Keratinocyte (primary cell): ENCODE results near the gene EMILIN3. TPM values are rescaled to one million over a fixed set of nuclear protein-coding genes. Genes with fewer than 3 reads are reported as not detected.

Experiments used
- DNase-seq: peaks from one replicate; pipeline ENCODE4 v3.0.0-alpha.2; 2011; ENCODE audit warnings: low read depth, missing footprints, low spot score
- FAIRE-seq: peaks from 2 replicates; lab custom pipeline; 2011; peaks lifted over from hg19 to GRCh38; lab: Jason Lieb, UNC
- H2AFZ ChIP-seq: 2 replicates; pipeline ENCODE4 v1.6.0; 2012; ENCODE audit warnings: low read length, control low read depth, inconsistent platforms; ENCODE audit not compliant: control insufficient read depth
- H3K27ac ChIP-seq: 2 replicates; pipeline ENCODE4 v1.5.1; 2011; ENCODE audit warnings: low read length; ENCODE audit not compliant: control insufficient read depth, insufficient read depth
- H3K27me3 ChIP-seq: 3 replicates; pipeline ENCODE4 v1.6.0; 2011; ENCODE audit warnings: low read length; ENCODE audit not compliant: control insufficient read depth, insufficient read depth; ENCODE audit errors: extremely low read depth
- H3K36me3 ChIP-seq, 2 experiments: 2 replicates in 1 of 2; 3 replicates in 1 of 2; pipeline ENCODE4 v1.5.1; 2011; ENCODE audit warnings: low read length in 2 of 2, mild to moderate bottlenecking in 1 of 2; ENCODE audit not compliant: control insufficient read depth in 2 of 2, insufficient read depth in 2 of 2; ENCODE audit errors: extremely low read depth in 1 of 2
- H3K4me1 ChIP-seq: 3 replicates; pipeline ENCODE4 v1.5.1; 2011; ENCODE audit warnings: low read length; ENCODE audit not compliant: control insufficient read depth, insufficient read depth; ENCODE audit errors: extremely low read depth
- H3K4me2 ChIP-seq: 3 replicates; pipeline ENCODE4 v1.6.0; 2011; ENCODE audit warnings: low read depth, low read length; ENCODE audit not compliant: control insufficient read depth, insufficient read depth; ENCODE audit errors: extremely low read depth
- H3K4me3 ChIP-seq, 3 experiments: fragments of 200-600 bp in 1 of 3; sonication (generic) in 1 of 3; 2 replicates in 2 of 3; 3 replicates in 1 of 3; pipeline ENCODE4 v1.5.1; 2011 to 2016; ENCODE audit warnings: low read length in 3 of 3, mild to moderate bottlenecking in 3 of 3, control low read depth in 2 of 3, inconsistent platforms in 1 of 3, low read depth in 1 of 3, mixed read lengths in 1 of 3, mixed run types in 1 of 3, moderate library complexity in 1 of 3; ENCODE audit not compliant: control insufficient read depth in 2 of 3, insufficient read depth in 2 of 3; ENCODE audit errors: extremely low read depth in 1 of 3
- H3K79me2 ChIP-seq: 2 replicates; pipeline ENCODE4 v1.6.0; 2012; ENCODE audit warnings: low read length; ENCODE audit not compliant: control insufficient read depth, insufficient read depth
- H3K9ac ChIP-seq: 3 replicates; pipeline ENCODE4 v1.6.0; 2011; ENCODE audit warnings: low read length; ENCODE audit not compliant: control insufficient read depth, insufficient read depth; ENCODE audit errors: extremely low read depth
- H3K9me1 ChIP-seq: 3 replicates; pipeline ENCODE4 v1.6.0; 2011; ENCODE audit warnings: low read length; ENCODE audit not compliant: control insufficient read depth, insufficient read depth; ENCODE audit errors: extremely low read depth
- H3K9me3 ChIP-seq: 2 replicates; pipeline ENCODE4 v1.5.1; 2012; ENCODE audit warnings: low read depth, low read length; ENCODE audit not compliant: control insufficient read depth
- H4K20me1 ChIP-seq: 3 replicates; pipeline ENCODE4 v1.6.0; 2011; ENCODE audit warnings: low read length; ENCODE audit not compliant: control insufficient read depth, insufficient read depth; ENCODE audit errors: extremely low read depth
- EZH2 ChIP-seq: IDR thresholded peaks from one replicate; pipeline ENCODE4 v1.6.1; 2012; ENCODE audit warnings: inconsistent platforms, mild to moderate bottlenecking, low read length, moderate library complexity
- dilution Hi-C: fragments of 300-500 bp; cut with MboI; formaldehyde crosslinking; loops from one replicate; pipeline ENCODE4 v1.7.0; 2020; ENCODE audit warnings: low sequenced_read_pairs; ENCODE audit not compliant: extremely low pct_ligation_motif_present
- polyA plus RNA-seq, 5 experiments: library from polyadenylated mRNA; depleted of rRNA in 3 of 5; stranded (reverse) in 3 of 5; stranded (forward) in 1 of 5; unstranded in 1 of 5; fragments of >200 nt; gene quantifications; 1 replicate in 1 of 5; 2 replicates in 3 of 5; 3 replicates in 1 of 5; pipeline versions ENCODE4 v1.2.1 to v1.2.3, GENCODE V29; 2011 to 2012; ENCODE audit warnings: missing spikeins in 2 of 5, low read depth in 1 of 5, low replicate concordance in 1 of 5
- TF ChIP-seq, protein P1 (sequence below), 3 experiments: IDR thresholded peaks in 1 of 3; conservative IDR thresholded peaks in 1 of 3; optimal IDR thresholded peaks in 1 of 3; 2 replicates in 2 of 3; 3 replicates in 1 of 3; pipeline versions ENCODE3 to v1.5.1; 2011; ENCODE audit warnings: low read length in 3 of 3, mild to moderate bottlenecking in 3 of 3, moderate library complexity in 2 of 3, control low read depth in 1 of 3, inconsistent platforms in 1 of 3; ENCODE audit not compliant: insufficient read depth in 2 of 3; ENCODE audit errors: extremely low read depth in 1 of 3

Gene EMILIN3
- polyA plus RNA-seq, 1 donor (not counting 4 experiments of a cell fraction or from before 2014, with no cell fraction given): not detected

DNA sequence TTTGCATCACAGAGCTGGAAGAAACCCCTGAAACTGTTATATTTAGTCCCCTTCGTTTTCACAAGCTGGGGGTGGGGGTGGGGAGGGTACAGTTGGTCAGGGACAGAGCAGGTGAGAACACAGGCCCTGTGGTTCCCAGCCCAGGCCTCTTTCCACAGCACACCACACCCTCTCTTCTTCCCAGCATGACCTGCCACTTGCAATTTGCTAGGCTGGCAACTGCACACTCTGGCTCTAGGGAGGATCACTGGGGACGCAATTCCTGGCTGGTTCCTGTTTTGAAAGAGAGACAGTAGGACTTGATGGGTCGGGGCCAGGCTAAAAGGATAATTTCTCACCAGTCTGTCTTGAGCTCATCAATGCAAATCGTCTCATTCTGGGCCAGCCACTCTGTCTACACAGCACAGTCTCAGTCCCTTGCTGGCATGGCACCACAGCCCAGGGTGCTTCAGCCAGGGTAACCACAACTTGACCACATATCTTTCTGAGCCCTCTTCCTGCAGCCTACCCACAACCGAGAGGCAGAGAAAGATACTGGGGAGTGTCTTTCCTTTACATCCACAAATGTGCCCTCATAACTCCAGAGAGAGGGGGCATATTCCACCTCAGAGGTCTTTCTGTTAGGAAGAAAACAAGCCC, 41.7 kb upstream of the EMILIN3 start:
- FAIRE-seq: no peak
- Histone ChIP-seq H2AFZ (no peak overlapping the region), H3K79me2 (no peaks in the 10 kb centered on the region), H3K4me3 (no peak overlapping the region), H3K36me3 (peaks cover 0 to 32% of the 10 kb centered on the region in 2 experiments), H3K27me3 (no peaks in the 10 kb centered on the region), H3K4me1 (no peaks in the 10 kb centered on the region), H3K27ac (no peak overlapping the region), H3K9ac (no peak overlapping the region), H3K9me1 (no peaks in the 10 kb centered on the region), H3K9me3 (no peaks in the 10 kb centered on the region), H4K20me1 (no peaks in the 10 kb centered on the region), H3K4me2 (no peak overlapping the region)
- TF ChIP-seq, protein P1, sequence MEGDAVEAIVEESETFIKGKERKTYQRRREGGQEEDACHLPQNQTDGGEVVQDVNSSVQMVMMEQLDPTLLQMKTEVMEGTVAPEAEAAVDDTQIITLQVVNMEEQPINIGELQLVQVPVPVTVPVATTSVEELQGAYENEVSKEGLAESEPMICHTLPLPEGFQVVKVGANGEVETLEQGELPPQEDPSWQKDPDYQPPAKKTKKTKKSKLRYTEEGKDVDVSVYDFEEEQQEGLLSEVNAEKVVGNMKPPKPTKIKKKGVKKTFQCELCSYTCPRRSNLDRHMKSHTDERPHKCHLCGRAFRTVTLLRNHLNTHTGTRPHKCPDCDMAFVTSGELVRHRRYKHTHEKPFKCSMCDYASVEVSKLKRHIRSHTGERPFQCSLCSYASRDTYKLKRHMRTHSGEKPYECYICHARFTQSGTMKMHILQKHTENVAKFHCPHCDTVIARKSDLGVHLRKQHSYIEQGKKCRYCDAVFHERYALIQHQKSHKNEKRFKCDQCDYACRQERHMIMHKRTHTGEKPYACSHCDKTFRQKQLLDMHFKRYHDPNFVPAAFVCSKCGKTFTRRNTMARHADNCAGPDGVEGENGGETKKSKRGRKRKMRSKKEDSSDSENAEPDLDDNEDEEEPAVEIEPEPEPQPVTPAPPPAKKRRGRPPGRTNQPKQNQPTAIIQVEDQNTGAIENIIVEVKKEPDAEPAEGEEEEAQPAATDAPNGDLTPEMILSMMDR (optimal IDR thresholded peaks at IDR 0.05 in 1 of 3, IDR thresholded peaks at IDR 0.05 in 1 of 3, conservative IDR thresholded peaks at IDR 0.05 in 1 of 3; ENCODE audit: extremely low read depth in 1 of 3, insufficient read depth in 2 of 3, low read length in 3 of 3): no peak
- TF ChIP-seq EZH2: no peak
- DNase-seq: no peak
- dilution Hi-C loops: no loop called here

DNA sequence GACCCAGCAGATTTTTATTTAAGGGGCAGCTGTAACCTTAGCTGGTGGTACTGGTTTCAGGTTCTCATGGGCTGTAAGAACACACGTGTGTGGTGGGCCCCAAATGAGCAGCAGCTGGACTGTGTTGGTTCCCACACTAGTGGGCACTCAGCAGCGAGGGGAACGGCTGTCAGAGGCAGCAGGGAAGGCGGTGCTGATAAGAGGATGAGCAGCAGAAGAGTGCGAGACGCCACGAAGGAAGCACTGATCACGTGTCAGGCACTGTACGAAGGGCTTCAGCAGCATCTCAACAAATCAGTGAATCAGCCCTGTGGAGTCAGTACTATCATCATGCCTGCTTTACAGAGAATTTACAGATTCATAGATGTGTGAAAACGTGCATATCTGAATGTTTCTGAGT, 41.0 kb upstream of the EMILIN3 start:
- no peak overlapping the region for H3K4me2 ChIP-seq
- DNase-seq (no peak), FAIRE-seq (no peak)
- dilution Hi-C loops: no loop called here
- H4K20me1 ChIP-seq: no peaks in the 10 kb centered on the region
- no peak overlapping the region for H3K9ac ChIP-seq
- no peaks in the 10 kb centered on the region for H3K9me1 ChIP-seq
- H3K4me3 ChIP-seq: no peak overlapping the region
- H3K27me3 ChIP-seq: no peaks in the 10 kb centered on the region
- no peak overlapping the region for H2AFZ ChIP-seq
- H3K79me2 ChIP-seq: no peaks in the 10 kb centered on the region
- H3K4me1 ChIP-seq: no peaks in the 10 kb centered on the region
- no peak for TF ChIP-seq EZH2
- TF ChIP-seq, protein P1 (optimal IDR thresholded peaks at IDR 0.05 in 1 of 3, IDR thresholded peaks at IDR 0.05 in 1 of 3, conservative IDR thresholded peaks at IDR 0.05 in 1 of 3; ENCODE audit: extremely low read depth in 1 of 3, insufficient read depth in 2 of 3, low read length in 3 of 3): no peak
- peaks cover 0 to 32% of the 10 kb centered on the region in 2 experiments for H3K36me3 ChIP-seq
- H3K27ac ChIP-seq: no peak overlapping the region
- no peaks in the 10 kb centered on the region for H3K9me3 ChIP-seq
